AG09309 (cell line): Measurements from ENCODE around the gene STRBP.

ENCODE experiments used
- DNase-seq: peaks from one replicate; pipeline ENCODE4 v3.0.0-alpha.2; 2010; ENCODE audit warnings: low read depth
- H3K4me3 ChIP-seq: 2 replicates; pipeline ENCODE4 v1.5.1; 2011; ENCODE audit warnings: mild to moderate bottlenecking, low read depth, low read length, moderate library complexity; ENCODE audit not compliant: control insufficient read depth
- TF ChIP-seq, protein P1 (sequence below): IDR thresholded peaks from 2 replicates; pipeline ENCODE4 v1.5.1; 2011; ENCODE audit warnings: mild to moderate bottlenecking, low read depth, low read length, inconsistent platforms; ENCODE audit not compliant: insufficient read depth, control insufficient read depth; ENCODE audit errors: missing control alignments

STRBP gene

GRCh38 chr9:123116036-123116435, 152.3 kb downstream of the STRBP start:
- H3K4me3 ChIP-seq, result no peak overlapping the region
- TF ChIP-seq, protein P1, sequence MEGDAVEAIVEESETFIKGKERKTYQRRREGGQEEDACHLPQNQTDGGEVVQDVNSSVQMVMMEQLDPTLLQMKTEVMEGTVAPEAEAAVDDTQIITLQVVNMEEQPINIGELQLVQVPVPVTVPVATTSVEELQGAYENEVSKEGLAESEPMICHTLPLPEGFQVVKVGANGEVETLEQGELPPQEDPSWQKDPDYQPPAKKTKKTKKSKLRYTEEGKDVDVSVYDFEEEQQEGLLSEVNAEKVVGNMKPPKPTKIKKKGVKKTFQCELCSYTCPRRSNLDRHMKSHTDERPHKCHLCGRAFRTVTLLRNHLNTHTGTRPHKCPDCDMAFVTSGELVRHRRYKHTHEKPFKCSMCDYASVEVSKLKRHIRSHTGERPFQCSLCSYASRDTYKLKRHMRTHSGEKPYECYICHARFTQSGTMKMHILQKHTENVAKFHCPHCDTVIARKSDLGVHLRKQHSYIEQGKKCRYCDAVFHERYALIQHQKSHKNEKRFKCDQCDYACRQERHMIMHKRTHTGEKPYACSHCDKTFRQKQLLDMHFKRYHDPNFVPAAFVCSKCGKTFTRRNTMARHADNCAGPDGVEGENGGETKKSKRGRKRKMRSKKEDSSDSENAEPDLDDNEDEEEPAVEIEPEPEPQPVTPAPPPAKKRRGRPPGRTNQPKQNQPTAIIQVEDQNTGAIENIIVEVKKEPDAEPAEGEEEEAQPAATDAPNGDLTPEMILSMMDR, result no peak
- DNase-seq, result no peak

GRCh38 chr9:123115146-123115913, 153.1 kb downstream of the STRBP start:
- TF ChIP-seq, protein P1, result no peak
- DNase-seq, result no peak
- no peak overlapping the region for H3K4me3 ChIP-seq

DNA sequence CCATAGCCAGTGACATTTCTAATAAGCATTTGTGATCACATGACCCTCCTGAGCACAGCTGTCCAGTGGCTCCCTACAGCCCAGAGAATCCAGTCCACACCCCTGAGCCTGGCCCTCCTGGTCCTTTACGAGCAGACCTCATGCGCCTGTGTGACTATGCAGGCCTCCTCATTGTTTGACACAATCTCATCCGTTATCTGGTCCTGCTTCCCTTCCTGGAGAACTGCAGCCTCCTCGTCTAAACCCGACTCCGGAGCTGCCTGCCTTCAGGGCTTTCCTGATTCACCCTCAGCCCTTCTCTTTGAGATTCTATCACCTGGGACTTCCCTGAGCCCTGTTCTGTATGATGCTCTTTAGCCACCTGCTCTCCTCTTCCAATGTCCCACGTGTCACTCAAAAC, 155.2 kb downstream of the STRBP start:
- DNase-seq, result no peak
- H3K4me3 ChIP-seq, result no peak overlapping the region
- TF ChIP-seq, protein P1, result no peak

- DNase-seq, result no peak
- H3K4me3 ChIP-seq, result no peak overlapping the region
- TF ChIP-seq, protein P1, result no peak
Measured at GRCh38 chr9:123112015-123112975, 156.1 kb downstream of the STRBP start.

DNA sequence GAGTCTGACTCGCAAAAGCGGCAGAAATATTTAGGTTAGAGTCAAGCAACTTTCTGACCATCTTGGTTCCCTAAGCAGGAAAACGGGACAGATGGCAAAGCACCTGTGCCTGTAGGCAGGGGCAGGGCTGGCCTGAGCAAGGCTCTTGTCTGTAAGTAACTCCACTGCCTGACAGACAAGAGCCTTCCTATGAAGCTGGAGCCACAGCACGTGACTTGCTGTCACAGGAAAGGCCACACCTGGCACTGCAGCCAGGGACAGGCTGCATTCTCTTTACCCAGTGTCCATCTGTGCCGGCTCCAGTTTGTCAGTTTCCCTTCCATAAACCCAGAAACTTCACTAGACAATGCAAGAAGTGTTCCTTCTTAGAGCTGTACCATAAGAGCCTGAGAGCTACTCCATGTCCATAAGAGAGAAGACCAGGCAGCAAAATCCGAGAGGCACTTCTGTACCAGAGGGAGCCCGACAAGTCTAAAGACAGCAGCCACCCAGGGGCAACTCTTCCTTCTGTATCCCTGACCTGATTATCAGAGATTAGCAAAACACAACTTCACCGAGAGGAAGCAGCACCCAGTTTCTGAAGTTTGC, 156.9 kb downstream of the STRBP start:
- TF ChIP-seq, protein P1, result no peak
- DNase-seq, result no peak
- H3K4me3 ChIP-seq, result no peak overlapping the region

GRCh38 chr9:123109540-123110279, 158.7 kb downstream of the STRBP start:
- no peak overlapping the region for H3K4me3 ChIP-seq
- DNase-seq, result no peak
- TF ChIP-seq, protein P1, result no peak
